ENCODE measurements around the gene VPS72. TPM values are rescaled to one million over a fixed set of nuclear protein-coding genes. Genes with fewer than 3 reads are reported as not detected.
A peak's percentile ranks its signal among the peaks of the same experiment; 100 is the strongest.

Gene VPS72
- total RNA-seq, 1 experiment from 2014 or later = 103 TPM

GRCh38 chr1:151146072-151146411 is 44.0 kb downstream of the VPS72 start (continued):
- TF ChIP-seq CTCF (IDR thresholded peaks at IDR 0.05) (no peak), SMAD3 (CRISPR knock-in tag; IDR thresholded peaks at IDR 0.05; ENCODE audit: borderline replicate concordance) (no peak), MYBL2 (CRISPR knock-in tag; IDR thresholded peaks at IDR 0.05) (0 out of 2 replicates have a peak, but pooled peaks have one; percentile 13), ETV6 (CRISPR knock-in tag; IDR thresholded peaks at IDR 0.05) (no peak), SMAD4 (CRISPR knock-in tag; IDR thresholded peaks at IDR 0.05) (no peak), TP53 (CRISPR knock-in tag; IDR thresholded peaks at IDR 0.05) (no peak), ZNF138 (CRISPR knock-in tag; conservative IDR thresholded peaks at IDR 0.05) (no peak)

GRCh38 chr1:151145304-151146071 is 44.5 kb downstream of the VPS72 start:
- H3K4me3 Mint-ChIP-seq = peak overlapping the region; percentile 93
- peaks cover 44% of the 10 kb centered on the region for H3K27me3 Mint-ChIP-seq (ENCODE audit: low read depth)
- POLR2A ChIA-PET = interaction anchor here (1.3 to 2.5 kb wide), 3 partner anchors 14 to 136 kb away, joined by 3 to 11 read pairs (median 3); partner anchors contain the start of gene ZNF687
- TF ChIP-seq RELA (CRISPR knock-in tag; IDR thresholded peaks at IDR 0.05; ENCODE audit: borderline replicate concordance) = no peak
- TF ChIP-seq ZNF317 (CRISPR knock-in tag; IDR thresholded peaks at IDR 0.05; ENCODE audit: borderline replicate concordance, low read depth) = no peak
- TF ChIP-seq GRHL2 (CRISPR knock-in tag; IDR thresholded peaks at IDR 0.05; ENCODE audit: insufficient replicate concordance, severe bottlenecking) = no peak
- no peak for TF ChIP-seq FOXJ3 (CRISPR knock-in tag; IDR thresholded peaks at IDR 0.05; ENCODE audit: borderline replicate concordance)
- TF ChIP-seq ZNF512 (CRISPR knock-in tag; IDR thresholded peaks at IDR 0.05; ENCODE audit: borderline replicate concordance) = no peak
- peak; percentile 60 for TF ChIP-seq PRDM15 (CRISPR knock-in tag; IDR thresholded peaks at IDR 0.05)
- no peak for TF ChIP-seq ATF6 (CRISPR knock-in tag; IDR thresholded peaks at IDR 0.05)
- H3K4me1 Mint-ChIP-seq = peaks cover 38% of the 10 kb centered on the region
- CTCF ChIA-PET = interaction anchor here (2.7 to 4.5 kb wide), 6 partner anchors 10 to 98 kb away, joined by 10 to 63 read pairs (median 25); partner anchors contain the start of genes C1orf56, GABPB2 and TNFAIP8L2
- H3K9me3 Mint-ChIP-seq = no peaks in the 10 kb centered on the region
- no peaks in the 10 kb centered on the region for H3K36me3 Mint-ChIP-seq
- peak; percentile 11 for ATAC-seq
- DNase-seq (ENCODE audit: low spot score) = peak; percentile 48
- H3K27ac Mint-ChIP-seq = no peak overlapping the region
